Peyer's patch (tissue), 4 donors: ENCODE data around the gene ZNF136. TPM values are rescaled to one million over a fixed set of nuclear protein-coding genes. Genes with fewer than 3 reads are reported as not detected.

Experiments used
- DNase-seq, 3 donors: peaks; one replicate each; pipeline ENCODE4 v3.0.0-alpha.2; 2017 to 2019
- H3K27ac ChIP-seq, 4 donors: fragments of 200-600 bp; sonication (generic); one replicate each; pipeline ENCODE4 v1.5.1; 2016 to 2019
- H3K27me3 ChIP-seq, 2 donors: fragments of 200-600 bp; sonication (generic); one replicate each; pipeline ENCODE4 v1.5.1; 2019
- H3K36me3 ChIP-seq, 3 donors: fragments of 200-600 bp; sonication (generic); one replicate each; pipeline ENCODE4 v1.5.1; 2016 to 2019
- H3K4me1 ChIP-seq, 4 donors: fragments of 200-600 bp; sonication (generic); one replicate each; pipeline ENCODE4 v1.5.1; 2016 to 2019
- H3K4me3 ChIP-seq, 4 donors: fragments of 200-600 bp; sonication (generic); 1 replicate in 3 of 4; 2 replicates in 1 of 4; pipeline ENCODE4 v1.5.1; 2016 to 2019; ENCODE audit warnings: mild to moderate bottlenecking in 1 of 4
- H3K9me3 ChIP-seq, 4 donors: fragments of 200-600 bp; sonication (generic); one replicate each; pipeline ENCODE4 v1.5.1; 2016 to 2019; ENCODE audit warnings: mild to moderate bottlenecking in 1 of 4
- CTCF ChIP-seq, 6 experiments: fragments of 450-650 bp in 4 of 6; fragments of 200-600 bp in 2 of 6; sonication (generic) in 1 of 6; IDR thresholded peaks; one replicate each; pipeline ENCODE4 v1.5.1; 2017 to 2019; ENCODE audit warnings: antibody characterized with exemption in 6 of 6, mild to moderate bottlenecking in 3 of 6, moderate library complexity in 1 of 6
- POLR2A ChIP-seq, 2 donors: fragments of 450-650 bp; IDR thresholded peaks; one replicate each; pipeline ENCODE4 v1.5.1; 2017; ENCODE audit warnings: antibody characterized with exemption in 2 of 2, mild to moderate bottlenecking in 2 of 2, moderate library complexity in 2 of 2
- total RNA-seq, 4 donors: library from RNA; depleted of rRNA; stranded (reverse); fragments of >200 nt; gene quantifications; one replicate each; pipeline ENCODE4 v1.1.0, GENCODE V29; 2016

The ZNF136 gene
- total RNA-seq, 4 donors from 2014 or later, result 6.4 to 26.4 (median 9.8) TPM

DNA sequence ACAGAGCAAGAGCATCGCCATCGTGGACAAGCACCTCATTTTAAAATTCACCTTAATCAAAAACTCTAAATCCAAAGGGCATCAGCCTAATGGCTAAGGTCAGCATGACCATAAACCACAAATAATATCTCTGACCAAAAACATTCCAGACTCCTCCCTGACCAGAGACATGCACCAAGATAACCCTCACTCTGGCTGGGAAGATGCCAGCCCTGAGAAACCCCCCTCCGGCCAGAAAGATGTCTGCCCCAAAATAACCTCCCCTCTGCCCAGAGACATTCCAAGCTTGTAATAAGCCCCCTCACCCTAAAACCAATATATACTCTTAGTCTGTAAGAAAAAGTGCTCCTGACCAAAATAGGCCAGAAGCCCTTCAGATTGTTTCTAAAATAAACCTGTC lies 70.1 kb downstream of the ZNF136 start:
- no peak overlapping the region for H3K4me3 ChIP-seq
- H3K27ac ChIP-seq, result no peak overlapping the region
- H3K4me1 ChIP-seq, result no peaks in the 10 kb centered on the region
- peaks cover 0 to 7% (median 0%) of the 10 kb centered on the region in 4 donors for H3K9me3 ChIP-seq
- TF ChIP-seq POLR2A (IDR thresholded peaks at IDR 0.05), result no peak
- TF ChIP-seq CTCF (IDR thresholded peaks at IDR 0.05), result no peak
- H3K36me3 ChIP-seq, result peaks cover 0 to 37% (median 0%) of the 10 kb centered on the region in 3 donors
- no peaks in the 10 kb centered on the region for H3K27me3 ChIP-seq
- no peak for DNase-seq

GRCh38 chr19:12237143-12237839 lies 74.4 kb downstream of the ZNF136 start:
- peaks cover 0 to 24% (median 0%) of the 10 kb centered on the region in 3 donors for H3K36me3 ChIP-seq
- no peaks in the 10 kb centered on the region for H3K4me1 ChIP-seq
- peaks cover 0 to 4% (median 0%) of the 10 kb centered on the region in 4 donors for H3K9me3 ChIP-seq
- no peak overlapping the region for H3K27ac ChIP-seq
- TF ChIP-seq POLR2A (IDR thresholded peaks at IDR 0.05), result no peak
- DNase-seq, result no peak
- H3K27me3 ChIP-seq, result no peaks in the 10 kb centered on the region
- H3K4me3 ChIP-seq, result no peak overlapping the region

Other genes with a start within 250 kb of the ZNF136 start
- 10 to 100 TPM; 31.5 to 37.8 (median 34.7) TPM for gene ZNF700, start 238.0 kb upstream of the ZNF136 start, total RNA-seq
- 10 to 100 TPM in 1 of 4 donors, 1 to 10 TPM in 3; 4.1 to 18.6 (median 8.3) TPM for gene ZNF763, start 198.1 kb upstream of the ZNF136 start, total RNA-seq
- 1 to 10 TPM in 2 of 4 donors, under 1 TPM in 1, not detected in 1; 0.35 to 3.5 (median 1.7) TPM for gene ZNF433, start 127.4 kb upstream of the ZNF136 start, total RNA-seq
- gene ZNF878, start 110.1 kb upstream of the ZNF136 start, total RNA-seq, result not detected
- gene ZNF844, start 98.4 kb upstream of the ZNF136 start, total RNA-seq, result 10 to 100 TPM in 1 of 4 donors, 1 to 10 TPM in 3; 7.0 to 16.5 (median 9.6) TPM
- gene ZNF20, start 22.7 kb upstream of the ZNF136 start, total RNA-seq, result 1 to 10 TPM in 3 of 4 donors, under 1 TPM in 1; 0.88 to 9.5 (median 7.6) TPM
- gene ZNF625, start 6.4 kb upstream of the ZNF136 start, total RNA-seq, result 1 to 10 TPM; 1.7 to 5.8 (median 3.9) TPM
- gene ZNF44, start 131.8 kb downstream of the ZNF136 start, total RNA-seq, result 10 to 100 TPM; 16.6 to 33.8 (median 26.6) TPM
- gene ZNF563, start 170.5 kb downstream of the ZNF136 start, total RNA-seq, result 1 to 10 TPM; 1.8 to 9.1 (median 4.1) TPM
- gene ZNF442, start 202.6 kb downstream of the ZNF136 start, total RNA-seq, result 10 to 100 TPM in 1 of 4 donors, 1 to 10 TPM in 2, under 1 TPM in 1; 0.70 to 13.2 (median 1.4) TPM
- gene ZNF799, start 238.2 kb downstream of the ZNF136 start, total RNA-seq, result 10 to 100 TPM in 1 of 4 donors, 1 to 10 TPM in 3; 5.1 to 17.3 (median 7.9) TPM